ENCODE measurements around the gene OR5K4.

DNA sequence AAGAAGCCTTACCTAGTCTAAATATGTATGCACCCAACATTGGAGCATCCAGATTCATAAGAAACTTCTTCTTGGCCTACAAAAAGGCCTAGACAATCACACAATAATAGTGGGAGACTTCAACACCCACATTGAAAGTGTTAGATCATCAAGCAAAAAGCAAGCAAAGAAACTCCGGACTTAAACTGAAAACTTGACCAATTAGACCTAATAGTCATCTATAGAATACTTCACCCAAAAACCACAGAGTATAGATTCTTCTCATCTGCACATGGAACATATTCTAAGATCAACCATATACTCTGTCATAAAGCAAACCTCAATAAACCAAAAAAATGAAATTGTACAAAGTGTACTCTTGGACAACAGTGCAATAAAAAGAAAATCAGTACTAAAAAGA, 22.3 kb upstream of the OR5K4 start:
- TF ChIP-seq POLR2A (IDR thresholded peaks at IDR 0.05; ENCODE audit: low read depth) (no peak), EP300 (IDR thresholded peaks at IDR 0.05) (no peak)
